ENCODE results near the gene RNU1-2. TPM values are rescaled to one million over a fixed set of nuclear protein-coding genes. Genes with fewer than 3 reads are reported as not detected.

RNU1-2 gene
- not detected in 5 replicates for total RNA-seq (2022; extraction: Qiagen RNA extraction; ENCODE audit: low read depth)

GRCh38 chr1:16895598-16896315, at the start of gene RNU1-2:
Gene RNU1-2 (plus strand): TSS chr1:16895980.

GRCh38 chr1:16921391-16922185, 25.8 kb downstream of the RNU1-2 start, which contains the start of gene CROCC:
Gene CROCC (plus strand): TSS chr1:16921931. CDS start chr1:16922019, 88 bp downstream.

Other genes starting within 250 kb of the RNU1-2 start
- gene RNU1-3, start 229.0 kb upstream of the RNU1-2 start, total RNA-seq (2022; extraction: Qiagen RNA extraction; ENCODE audit: low read depth), result not detected in 5 replicates
- gene RNU1-4, start 155.5 kb upstream of the RNU1-2 start, total RNA-seq (2022; extraction: Qiagen RNA extraction; ENCODE audit: low read depth), result not detected in 5 replicates
- gene CROCC, start 26.0 kb downstream of the RNU1-2 start, total RNA-seq (2022; extraction: Qiagen RNA extraction; ENCODE audit: low read depth), result 4.4 to 11.2 TPM (median 8.7 TPM) in 5 replicates
- 0.26 to 0.71 TPM (median 0.46 TPM) in 4 of 5 replicates, not detected in the other for gene MFAP2, start 84.6 kb downstream of the RNU1-2 start, total RNA-seq (2022; extraction: Qiagen RNA extraction; ENCODE audit: low read depth)
- gene ATP13A2, start 115.9 kb downstream of the RNU1-2 start, total RNA-seq (2022; extraction: Qiagen RNA extraction; ENCODE audit: low read depth), result 23.1 to 35.2 TPM (median 28.6 TPM) in 5 replicates
- gene SDHB, start 158.1 kb downstream of the RNU1-2 start, total RNA-seq (2022; extraction: Qiagen RNA extraction; ENCODE audit: low read depth), result 100 to 107 TPM (median 105 TPM) in 5 replicates
- 1.1 to 1.3 TPM (median 1.1 TPM) in 5 replicates for gene PADI2, start 223.5 kb downstream of the RNU1-2 start, total RNA-seq (2022; extraction: Qiagen RNA extraction; ENCODE audit: low read depth)

Measured in A549 treated with ZK216348 at 1 μM for 4 hours (cell line).